GM21526 (cell line): ENCODE results near the gene LDB2.

ENCODE experiments used
- ATAC-seq: cut with Tn5 transposase; IDR thresholded peaks from one replicate; pipeline ENCODE4 v1.9.1; 2021; ENCODE audit warnings: moderate library complexity; ENCODE audit not compliant: unreplicated experiment, low FRiP score

The LDB2 gene

DNA sequence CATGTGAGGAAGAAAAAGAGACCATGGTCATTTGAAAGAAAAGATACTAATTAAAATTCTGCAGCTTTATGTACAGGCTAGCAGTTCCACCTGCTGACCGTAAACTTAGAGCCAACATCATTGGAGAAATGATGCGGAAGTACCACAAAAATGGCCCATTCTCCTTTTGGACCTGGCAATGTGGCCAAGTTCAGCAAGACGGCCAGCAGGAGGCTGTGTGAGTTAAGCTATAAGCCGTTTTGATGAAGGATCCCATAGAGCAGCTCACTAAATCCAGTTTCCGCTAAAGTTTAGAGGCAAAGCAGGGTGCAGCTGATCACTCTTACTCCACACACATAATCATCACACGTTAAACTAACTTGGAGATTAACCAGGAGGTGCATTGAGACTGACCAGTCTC lies 133.8 kb downstream of the LDB2 start:
- no peak for ATAC-seq

DNA sequence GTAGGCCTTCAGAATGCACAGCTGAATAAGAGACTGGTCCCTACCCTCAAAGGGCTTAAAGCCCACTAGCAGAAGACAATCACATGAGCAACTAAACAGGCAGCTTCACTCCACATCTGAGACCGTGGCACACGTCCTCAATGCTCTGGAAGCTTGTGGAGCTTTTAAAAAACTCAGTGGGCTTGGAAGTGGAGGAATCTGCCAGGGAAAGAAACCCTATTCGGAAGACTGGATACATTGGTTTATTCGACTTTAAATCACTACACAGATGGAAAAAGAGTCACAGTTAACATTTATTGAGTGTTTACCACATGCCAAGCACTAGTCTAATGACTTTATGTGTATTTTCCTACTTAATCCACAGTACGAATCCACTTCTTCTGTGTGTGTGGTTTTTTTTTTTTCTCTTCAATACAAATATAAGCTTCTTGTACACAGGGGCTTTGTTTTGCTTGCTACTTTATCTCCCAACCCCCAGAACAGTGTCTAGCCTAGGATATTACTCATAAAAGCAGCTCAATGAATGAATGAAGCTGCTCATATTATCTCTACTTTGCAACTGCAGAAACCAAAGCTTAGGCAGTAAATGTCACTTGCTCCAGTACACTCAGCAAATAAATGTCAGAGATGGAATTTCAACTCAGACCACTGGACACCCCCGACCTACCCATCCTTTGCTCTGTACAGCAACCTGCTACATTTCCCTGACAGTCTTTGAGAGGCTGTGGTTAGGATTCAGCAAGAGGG lies 137.7 kb downstream of the LDB2 start:
- no peak for ATAC-seq

- ATAC-seq = no peak
Measured at GRCh38 chr4:16759931-16760582, 138.4 kb downstream of the LDB2 start.

DNA sequence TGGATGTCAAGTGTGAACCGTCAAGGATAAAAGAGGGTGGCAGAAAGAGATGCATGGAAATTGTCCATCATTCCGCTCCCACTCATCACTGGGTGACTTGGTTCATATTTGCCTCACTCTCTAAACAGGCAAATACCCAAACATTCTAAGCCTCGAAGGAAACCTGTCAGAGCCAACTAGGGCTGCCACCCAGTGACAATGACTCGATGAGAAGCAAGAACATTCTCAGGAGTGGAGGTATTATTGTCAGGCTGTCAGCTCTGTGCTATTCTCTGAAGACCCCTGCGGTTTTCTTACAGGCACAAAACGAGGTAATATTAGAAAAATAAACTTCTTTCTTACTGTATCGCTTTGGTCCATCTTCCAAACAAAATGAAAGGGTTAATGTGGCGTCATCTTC lies 139.6 kb downstream of the LDB2 start:
- no peak for ATAC-seq

- no peak for ATAC-seq
Measured at GRCh38 chr4:16758255-16758654, 140.2 kb downstream of the LDB2 start.

DNA sequence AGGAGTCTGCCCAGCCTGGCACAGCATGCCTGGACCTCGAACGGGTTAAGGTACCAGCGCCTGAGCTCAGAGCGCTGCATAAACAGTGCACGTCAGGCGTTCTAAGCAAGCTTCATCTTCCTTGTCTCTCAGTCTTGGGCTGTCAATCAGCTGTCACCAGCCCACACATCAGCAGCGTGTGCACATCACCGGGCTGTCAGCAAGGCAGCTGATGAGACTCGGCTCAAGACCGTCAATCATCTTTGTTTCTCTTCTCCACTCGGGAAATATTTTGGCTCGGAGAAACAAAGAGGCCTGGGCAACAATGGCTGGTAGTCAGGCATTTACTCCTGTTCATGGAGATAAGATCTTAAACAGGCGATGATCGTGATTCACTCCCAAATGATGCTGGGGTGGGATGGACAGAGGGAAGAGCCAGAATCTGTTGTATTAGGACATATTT lies 141.3 kb downstream of the LDB2 start:
- ATAC-seq = no peak

DNA sequence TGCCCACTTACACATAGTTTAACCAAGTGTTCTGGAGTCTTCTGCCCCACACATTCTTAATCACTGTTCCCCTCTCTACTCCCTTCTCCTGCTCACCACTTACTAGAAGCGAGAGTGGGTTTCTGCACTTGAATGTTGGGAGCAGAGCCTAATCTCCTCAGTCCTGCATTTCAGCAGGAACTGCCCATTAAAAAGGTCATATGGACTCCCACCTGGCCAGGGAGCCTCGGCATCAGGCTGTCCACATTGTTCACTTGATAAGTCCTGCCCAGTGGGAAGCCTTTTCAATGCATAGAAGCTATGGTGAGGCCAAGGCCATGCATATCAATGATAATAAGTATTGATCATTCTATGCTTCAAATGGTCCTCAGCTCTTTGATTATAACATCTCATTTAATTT lies 144.3 kb downstream of the LDB2 start:
- no peak for ATAC-seq

- ATAC-seq = no peak
Measured at GRCh38 chr4:16752150-16752549, 146.3 kb downstream of the LDB2 start.

DNA sequence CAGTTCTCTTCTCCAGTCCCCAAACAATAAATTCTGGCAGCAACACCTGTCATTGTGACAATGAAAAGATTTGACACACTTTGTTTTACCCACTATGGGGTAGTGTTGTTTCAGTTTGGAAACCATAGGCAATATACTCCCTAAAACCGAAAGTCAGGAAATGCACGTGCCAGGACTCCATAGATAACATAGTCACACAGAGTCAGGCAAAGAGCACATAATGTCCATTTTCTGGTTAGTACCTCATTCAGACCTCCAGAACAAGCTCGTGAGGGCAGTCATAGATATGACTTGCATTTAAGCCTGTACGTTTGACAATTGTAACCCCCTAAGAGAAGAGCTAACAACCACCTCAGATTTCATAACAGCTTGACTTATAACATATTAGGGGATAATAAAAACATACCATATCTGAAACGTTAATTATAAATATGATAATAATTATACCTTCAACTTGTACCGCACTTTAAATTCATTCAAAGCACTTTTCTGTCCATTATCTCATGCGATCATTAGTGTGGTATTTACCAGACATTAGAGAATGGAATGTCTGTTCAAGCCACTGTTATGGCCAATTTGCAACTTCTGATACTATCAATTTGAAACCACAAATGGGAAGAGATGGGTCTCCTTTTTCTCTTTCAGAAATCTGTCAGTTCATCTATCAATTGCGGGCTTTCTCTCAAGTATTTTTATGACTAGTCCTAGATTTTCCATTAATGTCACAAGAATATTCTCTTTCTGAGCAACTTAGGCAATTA lies 147.4 kb downstream of the LDB2 start:
- no peak for ATAC-seq

GRCh38 chr4:16750216-16750615 lies 148.2 kb downstream of the LDB2 start:
- ATAC-seq = no peak

DNA sequence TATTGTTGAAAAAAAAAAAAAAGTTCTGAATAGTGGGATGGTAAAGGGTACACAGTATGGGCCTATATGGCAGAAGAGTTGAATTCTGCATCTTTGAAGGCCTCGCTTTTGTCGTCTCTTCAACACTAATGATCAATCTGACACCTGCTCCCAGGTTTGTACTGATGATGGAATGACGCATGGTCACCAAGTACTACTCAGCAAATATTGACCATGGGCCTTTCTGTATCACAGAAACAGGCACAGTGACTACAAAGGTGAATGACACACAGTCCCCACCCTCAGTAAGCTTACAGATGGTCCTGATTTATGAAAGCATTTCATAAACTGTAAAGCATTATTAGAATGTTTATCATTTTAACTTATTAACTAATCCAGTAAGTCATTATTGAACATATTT lies 152.6 kb downstream of the LDB2 start:
- ATAC-seq = no peak

DNA sequence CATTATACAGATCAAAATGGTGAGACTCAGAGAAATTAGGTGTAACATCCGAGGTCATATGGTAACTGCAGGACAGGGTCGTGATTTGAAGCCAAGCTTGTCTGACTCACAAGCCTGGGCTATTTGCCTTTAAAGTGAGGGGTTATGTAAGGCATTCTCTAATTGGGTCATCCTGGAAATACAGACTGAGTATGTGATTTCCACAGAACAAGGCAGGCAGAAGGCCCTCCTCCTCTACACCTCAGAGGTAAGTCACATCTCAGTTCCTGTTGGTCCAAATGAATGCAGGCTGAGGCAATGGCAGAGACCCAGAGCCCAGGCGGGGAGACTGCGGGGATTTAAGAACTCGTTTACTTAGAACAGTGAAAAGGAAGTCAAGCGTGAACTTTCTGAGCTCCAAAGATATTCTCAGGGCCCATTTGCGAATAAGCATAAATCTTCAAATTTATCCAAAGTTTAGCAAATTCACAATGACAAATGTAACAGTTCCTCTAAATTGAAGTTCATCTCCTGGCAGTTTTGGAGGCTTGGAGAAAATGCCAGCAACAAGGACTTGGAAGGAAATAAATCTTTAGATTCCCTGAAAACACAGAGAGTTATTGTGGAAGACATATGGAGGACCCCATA lies 153.3 kb downstream of the LDB2 start:
- no peak for ATAC-seq

DNA sequence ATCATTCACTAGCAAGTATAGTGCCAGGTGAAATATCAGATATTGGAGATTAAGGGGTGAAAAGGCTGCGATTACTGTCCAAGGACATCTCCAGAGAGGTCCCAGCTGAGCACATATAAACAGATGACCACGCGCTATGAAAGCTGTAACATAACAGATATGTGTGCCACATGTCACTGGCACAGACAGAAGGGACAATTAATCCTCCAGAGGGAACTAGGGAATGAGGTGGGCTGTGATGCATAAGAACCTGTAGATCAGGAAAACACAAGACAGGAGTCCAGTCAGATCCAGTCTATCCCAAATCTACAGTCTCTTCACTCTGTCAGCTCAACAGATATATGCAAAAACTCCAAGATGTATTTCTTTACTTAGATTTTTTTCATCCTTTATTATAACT lies 157.2 kb downstream of the LDB2 start:
- no peak for ATAC-seq

GRCh38 chr4:16739997-16740624 lies 158.3 kb downstream of the LDB2 start:
- no peak for ATAC-seq

DNA sequence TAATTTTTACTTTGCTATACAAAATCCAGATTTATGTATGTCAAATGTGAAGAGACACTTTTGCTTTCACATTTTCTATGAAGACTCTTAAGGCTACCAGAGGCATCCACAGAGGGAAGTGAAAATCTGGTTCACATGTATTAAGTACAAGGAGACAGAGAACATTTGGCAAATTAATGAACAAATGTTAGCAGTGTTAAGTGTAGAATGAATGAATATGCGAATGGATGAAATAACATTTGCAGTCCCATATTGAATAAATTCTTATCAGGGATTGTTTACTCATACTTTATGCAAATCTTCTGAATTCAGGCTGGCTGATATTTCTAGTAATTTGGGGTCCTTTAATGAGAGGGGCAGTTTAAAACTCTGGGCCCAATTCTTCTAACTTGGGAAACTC lies 159.9 kb downstream of the LDB2 start:
- no peak for ATAC-seq

- ATAC-seq = no peak
Measured at GRCh38 chr4:16733509-16733908, 164.9 kb downstream of the LDB2 start.

DNA sequence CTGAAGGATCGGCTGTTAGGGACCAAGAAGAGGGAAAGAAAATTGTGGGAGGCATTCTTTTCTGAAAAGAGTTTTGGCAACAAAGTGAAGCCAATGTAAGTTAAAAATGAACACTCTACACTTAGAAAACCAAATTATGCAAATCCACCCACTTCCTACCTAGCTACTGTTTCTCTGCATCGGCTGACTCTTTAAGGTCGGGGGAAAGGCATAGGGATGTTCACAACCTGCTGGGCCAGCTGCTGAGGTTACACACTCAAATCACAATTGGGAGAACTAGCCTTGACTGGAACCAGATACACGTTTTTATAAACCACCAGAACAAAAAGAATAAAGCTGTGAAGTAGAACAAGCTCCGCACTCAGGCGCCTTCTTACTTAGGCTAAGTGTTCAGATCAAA lies 165.7 kb downstream of the LDB2 start:
- ATAC-seq = no peak

GRCh38 chr4:16731776-16732380 lies 166.6 kb downstream of the LDB2 start:
- no peak for ATAC-seq

DNA sequence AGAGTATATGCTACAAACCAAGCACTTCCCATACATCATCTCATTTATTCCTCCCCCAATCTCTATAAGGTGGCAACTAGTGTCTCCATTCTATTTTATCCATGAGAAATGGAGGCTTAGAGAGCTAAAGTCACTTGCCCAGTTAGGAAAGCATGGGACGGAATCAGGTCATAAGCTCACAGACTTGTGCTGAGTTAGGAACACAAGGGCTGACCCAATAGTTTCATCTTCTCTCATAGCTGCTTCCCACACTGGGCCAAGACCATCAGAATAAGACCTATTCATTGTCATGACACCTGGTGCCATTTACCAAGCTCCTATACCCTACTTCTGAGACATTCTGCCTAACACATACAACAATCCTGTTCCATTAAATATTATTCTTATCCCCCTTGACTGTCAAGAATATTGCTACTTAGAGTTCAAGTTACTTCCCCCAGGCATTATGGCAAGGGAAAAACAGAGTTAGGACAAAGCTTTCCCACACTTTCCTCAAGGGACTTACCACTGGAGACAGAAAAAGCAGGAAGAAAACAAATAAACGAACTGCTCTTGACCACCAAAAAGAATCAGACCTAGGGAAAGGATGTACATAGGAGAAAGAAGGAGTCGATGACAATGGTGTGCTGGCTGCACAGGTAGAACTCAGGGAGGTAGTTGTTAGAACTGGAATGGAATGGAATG lies 167.8 kb downstream of the LDB2 start:
- no peak for ATAC-seq

GRCh38 chr4:16729336-16729735 lies 169.1 kb downstream of the LDB2 start:
- ATAC-seq = no peak
